Activated gamma-delta T cell (primary cell): ENCODE measurements around the gene RPS26.

ENCODE experiments used
- DNase-seq: peaks from one replicate; lab custom pipeline; 2025; lab: John Stamatoyannopoulos, UW

Gene RPS26

GRCh38 chr12:56078931-56079722 lies 37.4 kb downstream of the RPS26 start:
- DNase-seq: peak; percentile 29

DNA sequence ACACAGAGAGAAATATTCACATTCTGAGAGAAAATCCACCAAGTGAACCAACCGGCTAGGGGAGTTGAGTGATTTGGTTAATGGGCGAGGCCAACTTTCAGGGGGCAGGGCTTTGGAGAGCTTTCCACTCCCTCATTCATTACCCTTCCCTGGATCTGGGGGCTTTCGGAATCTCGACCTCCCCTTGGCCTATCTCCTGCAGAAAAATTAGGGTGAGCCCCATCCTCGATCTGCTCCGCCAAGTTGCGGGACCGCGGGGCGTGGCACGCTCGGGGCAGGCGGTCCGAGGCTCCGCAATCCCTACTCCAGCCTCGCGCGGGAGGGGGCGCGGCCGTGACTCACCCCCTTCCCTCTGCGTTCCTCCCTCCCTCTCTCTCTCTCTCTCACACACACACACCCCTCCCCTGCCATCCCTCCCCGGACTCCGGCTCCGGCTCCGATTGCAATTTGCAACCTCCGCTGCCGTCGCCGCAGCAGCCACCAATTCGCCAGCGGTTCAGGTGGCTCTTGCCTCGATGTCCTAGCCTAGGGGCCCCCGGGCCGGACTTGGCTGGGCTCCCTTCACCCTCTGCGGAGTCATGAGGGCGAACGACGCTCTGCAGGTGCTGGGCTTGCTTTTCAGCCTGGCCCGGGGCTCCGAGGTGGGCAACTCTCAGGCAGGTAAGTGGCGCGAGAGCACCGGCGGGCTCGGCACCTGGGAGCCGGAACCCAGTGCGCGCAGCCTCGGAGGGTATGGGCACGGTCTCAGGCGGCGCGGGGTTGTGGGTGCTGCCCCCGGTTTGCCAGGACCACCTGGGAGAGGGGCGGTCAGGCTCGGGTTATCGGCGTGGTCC lies 38.2 kb downstream of the RPS26 start, which contains the start of gene ERBB3:
TSS of gene ERBB3 (plus strand) at position 443 of the 833 bp plus-strand sequence. CDS start at position 579, 136 bp downstream.
- peak; percentile 50 for DNase-seq

DNA sequence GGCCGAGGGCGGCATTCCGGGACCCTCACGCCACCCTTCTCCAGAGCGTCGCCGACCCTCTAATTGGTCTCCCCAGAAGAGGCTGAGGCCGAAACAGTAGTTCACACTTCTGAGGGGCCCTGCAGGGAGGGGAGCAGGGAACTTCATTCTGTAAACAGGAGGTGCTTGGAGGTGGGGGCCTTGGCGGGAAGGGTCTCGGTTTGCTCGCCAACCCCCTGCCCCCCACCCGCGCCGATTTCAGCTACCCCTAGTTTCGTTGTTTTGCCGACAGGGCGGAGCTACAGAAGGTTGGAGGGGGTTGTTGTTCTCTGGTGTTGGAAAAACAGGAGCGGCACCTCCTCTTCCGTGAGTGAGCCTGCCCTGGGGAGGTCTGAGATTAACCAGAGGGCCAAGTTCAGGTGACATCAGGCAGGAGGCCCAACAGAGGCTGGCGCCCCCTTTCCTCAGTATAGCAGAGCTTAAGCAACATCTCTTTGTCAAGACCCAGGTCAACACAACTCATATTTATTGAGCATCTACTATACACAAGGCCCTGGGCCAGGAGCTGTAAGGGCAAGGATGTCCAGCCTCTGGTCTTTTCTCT lies 38.9 kb downstream of the RPS26 start:
- DNase-seq: no peak

GRCh38 chr12:56081393-56082347 lies 40.0 kb downstream of the RPS26 start:
- no peak for DNase-seq

- no peak for DNase-seq
Measured at GRCh38 chr12:56082382-56082781, 40.7 kb downstream of the RPS26 start.

GRCh38 chr12:56082967-56083366 lies 41.2 kb downstream of the RPS26 start:
- DNase-seq: no peak

DNA sequence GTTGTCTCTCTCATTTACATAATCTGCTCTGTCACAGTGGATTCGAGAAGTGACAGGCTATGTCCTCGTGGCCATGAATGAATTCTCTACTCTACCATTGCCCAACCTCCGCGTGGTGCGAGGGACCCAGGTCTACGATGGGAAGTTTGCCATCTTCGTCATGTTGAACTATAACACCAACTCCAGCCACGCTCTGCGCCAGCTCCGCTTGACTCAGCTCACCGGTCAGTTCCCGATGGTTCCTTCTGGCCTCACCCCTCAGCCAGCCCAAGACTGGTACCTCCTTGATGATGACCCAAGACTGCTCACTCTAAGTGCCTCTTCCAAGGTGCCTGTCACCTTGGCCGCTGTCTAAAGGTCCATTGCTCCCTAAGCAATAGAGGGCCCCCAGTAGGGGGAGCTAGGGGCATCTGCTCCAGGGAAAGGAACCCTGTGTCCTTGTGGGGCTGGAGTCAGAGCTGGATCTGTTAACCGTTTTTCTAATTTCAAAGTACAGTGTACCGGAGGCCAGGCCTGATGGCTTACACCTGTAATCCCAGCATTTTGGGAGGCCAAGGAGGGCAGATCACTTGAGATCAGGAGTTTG lies 43.3 kb downstream of the RPS26 start:
- no peak for DNase-seq

DNA sequence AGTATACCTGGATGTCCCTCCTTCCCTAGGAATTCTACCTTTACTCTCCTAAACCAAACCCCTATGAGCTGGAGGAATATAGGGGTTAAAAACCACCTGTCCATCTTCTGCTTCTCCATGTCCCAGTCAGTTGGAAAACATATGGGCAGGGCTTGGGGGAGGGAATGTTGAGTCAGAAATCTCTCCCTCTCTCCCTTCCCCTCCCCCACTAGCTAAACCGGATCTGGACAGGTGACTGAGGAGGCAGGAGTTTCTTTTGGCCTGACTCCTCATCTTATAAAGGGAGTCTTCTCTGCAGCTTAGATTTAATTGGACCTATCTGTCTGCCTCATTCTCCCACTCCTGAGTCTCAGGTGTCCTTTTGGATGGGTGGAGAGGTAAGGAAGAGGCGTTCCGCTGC lies 44.4 kb downstream of the RPS26 start:
- no peak for DNase-seq

DNA sequence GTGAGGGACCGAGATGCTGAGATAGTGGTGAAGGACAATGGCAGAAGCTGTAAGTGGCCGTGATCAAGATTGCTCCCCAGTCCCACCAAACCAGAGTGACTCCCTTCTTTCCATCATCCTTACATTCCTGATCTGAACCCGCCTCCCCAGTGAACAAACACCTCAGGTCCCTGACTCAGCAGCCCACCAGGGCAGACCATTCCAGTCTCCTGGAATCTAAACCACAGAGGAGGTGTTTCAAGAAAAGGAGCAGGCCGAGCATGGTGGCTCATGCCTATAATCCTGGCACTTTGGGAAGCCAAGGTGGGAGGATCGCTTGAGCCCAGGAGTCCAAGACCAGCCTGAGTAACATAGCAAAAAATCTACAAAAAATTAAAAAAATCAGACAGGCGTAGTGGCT lies 44.9 kb downstream of the RPS26 start:
- no peak for DNase-seq

DNA sequence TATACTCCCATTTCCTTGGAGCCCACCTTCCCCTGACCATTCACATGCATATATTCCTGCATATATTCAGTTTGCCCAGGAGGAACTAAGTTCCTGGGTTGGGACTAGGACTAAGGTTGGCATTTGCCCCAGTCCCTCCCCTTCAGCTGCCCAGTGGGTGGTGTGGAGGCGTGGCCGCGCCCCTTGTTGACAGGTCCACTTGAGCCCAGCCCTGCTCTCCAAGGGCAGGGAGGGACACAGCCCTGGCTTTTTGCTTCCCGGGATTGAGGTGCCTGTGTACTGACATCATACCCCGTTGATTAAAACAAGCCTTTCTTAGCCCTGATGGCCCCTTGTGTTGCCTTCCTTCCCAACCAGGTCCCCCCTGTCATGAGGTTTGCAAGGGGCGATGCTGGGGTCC lies 45.5 kb downstream of the RPS26 start:
- DNase-seq: no peak
